Thyroid gland (tissue), 4 donors: ENCODE data around the gene INPP4B. TPM values are rescaled to one million over a fixed set of nuclear protein-coding genes. Genes with fewer than 3 reads are reported as not detected.

Experiments used
- DNase-seq, 2 donors: peaks; one replicate each; pipeline ENCODE4 v3.0.0-alpha.2; 2019
- H3K27ac ChIP-seq, 3 donors: fragments of 200-600 bp; sonication (generic); 1 replicate in 2 of 3; 2 replicates in 1 of 3; pipeline ENCODE4 v1.5.1; 2016 to 2019; ENCODE audit warnings: mild to moderate bottlenecking in 1 of 3, moderate library complexity in 1 of 3
- H3K27me3 ChIP-seq: fragments of 200-600 bp; sonication (generic); one replicate; pipeline ENCODE4 v1.5.1; 2019
- H3K36me3 ChIP-seq, 2 donors: fragments of 200-600 bp; sonication (generic); one replicate each; pipeline ENCODE4 v1.5.1; 2016 to 2019
- H3K4me1 ChIP-seq, 2 donors: fragments of 200-600 bp; sonication (generic); one replicate each; pipeline ENCODE4 v1.5.1; 2017 to 2019
- H3K4me3 ChIP-seq, 3 donors: fragments of 200-600 bp; sonication (generic); replicated peaks in 1 of 3; 1 replicate in 2 of 3; 2 replicates in 1 of 3; pipeline ENCODE4 v1.5.1; 2016; ENCODE audit warnings: mild to moderate bottlenecking in 1 of 3
- H3K9me3 ChIP-seq: fragments of 200-600 bp; sonication (generic); one replicate; pipeline ENCODE4 v1.5.1; 2017
- POLR2A ChIP-seq, 2 donors: fragments of 450-650 bp; IDR thresholded peaks; one replicate each; pipeline ENCODE4 v1.6.1; 2017; ENCODE audit warnings: antibody characterized with exemption in 2 of 2, mild to moderate bottlenecking in 2 of 2, moderate library complexity in 1 of 2
- WGBS, 2 donors: methylation state at CpG; one replicate each; pipeline ENCODE4 v1.1.5; 2017; 5-methylcytosine and 5-hydroxymethylcytosine counted together
- intact Hi-C: fragments of 100-400 bp; cut with DNase I; formaldehyde crosslinking; loops from one replicate; pipeline ENCODE4 v1.15.1; 2023
- total RNA-seq, 4 donors: library from RNA; depleted of rRNA; stranded (reverse); fragments of >200 nt; gene quantifications; one replicate each; pipeline ENCODE4 v1.2.3, GENCODE V29; 2016
- TF ChIP-seq, protein P1 (sequence below), 6 experiments: fragments of 200-600 bp in 3 of 6; fragments of 450-650 bp in 3 of 6; sonication (generic) in 3 of 6; IDR thresholded peaks; one replicate each; pipeline ENCODE4 v1.5.1; 2016 to 2019; ENCODE audit warnings: antibody characterized with exemption in 6 of 6, mild to moderate bottlenecking in 2 of 6, inconsistent platforms in 1 of 6, moderate library complexity in 1 of 6

INPP4B gene
- total RNA-seq, 4 donors from 2014 or later: 8.0 to 22.1 (median 12.0) TPM

DNA sequence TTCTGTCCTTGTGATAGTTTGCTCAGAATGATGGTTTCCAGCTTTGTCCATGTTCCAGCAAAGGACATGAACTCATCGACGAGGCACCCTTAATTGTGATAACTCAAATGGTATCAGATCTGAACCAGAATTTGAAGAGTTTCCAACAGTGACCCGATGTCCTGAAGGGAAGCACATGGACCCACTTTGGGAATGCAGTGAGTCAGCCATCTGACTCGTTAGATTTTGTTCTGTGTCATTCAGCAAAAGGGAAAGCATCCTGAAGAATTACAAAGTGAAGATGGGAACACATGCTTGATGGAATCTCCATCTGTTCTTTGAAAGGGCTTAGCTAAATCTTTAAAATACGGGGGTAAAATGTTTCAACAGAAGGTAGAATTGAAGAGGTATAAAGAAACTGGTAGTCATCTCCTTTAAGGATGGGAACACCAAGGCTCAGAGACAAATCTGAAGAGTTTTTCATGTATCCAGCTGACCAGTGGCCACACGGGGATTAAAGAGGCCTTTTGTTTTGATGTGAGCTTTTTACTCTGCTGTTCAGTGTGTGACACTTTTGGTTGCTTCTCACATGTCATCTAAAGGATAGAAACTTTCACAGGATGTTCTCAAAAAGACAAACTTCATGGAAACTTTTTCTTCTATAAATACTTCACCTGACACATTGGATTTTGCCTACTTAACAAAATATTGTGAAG is 393.8 kb downstream of the INPP4B start:
- no peak for TF ChIP-seq POLR2A (IDR thresholded peaks at IDR 0.05)
- TF ChIP-seq, protein P1, sequence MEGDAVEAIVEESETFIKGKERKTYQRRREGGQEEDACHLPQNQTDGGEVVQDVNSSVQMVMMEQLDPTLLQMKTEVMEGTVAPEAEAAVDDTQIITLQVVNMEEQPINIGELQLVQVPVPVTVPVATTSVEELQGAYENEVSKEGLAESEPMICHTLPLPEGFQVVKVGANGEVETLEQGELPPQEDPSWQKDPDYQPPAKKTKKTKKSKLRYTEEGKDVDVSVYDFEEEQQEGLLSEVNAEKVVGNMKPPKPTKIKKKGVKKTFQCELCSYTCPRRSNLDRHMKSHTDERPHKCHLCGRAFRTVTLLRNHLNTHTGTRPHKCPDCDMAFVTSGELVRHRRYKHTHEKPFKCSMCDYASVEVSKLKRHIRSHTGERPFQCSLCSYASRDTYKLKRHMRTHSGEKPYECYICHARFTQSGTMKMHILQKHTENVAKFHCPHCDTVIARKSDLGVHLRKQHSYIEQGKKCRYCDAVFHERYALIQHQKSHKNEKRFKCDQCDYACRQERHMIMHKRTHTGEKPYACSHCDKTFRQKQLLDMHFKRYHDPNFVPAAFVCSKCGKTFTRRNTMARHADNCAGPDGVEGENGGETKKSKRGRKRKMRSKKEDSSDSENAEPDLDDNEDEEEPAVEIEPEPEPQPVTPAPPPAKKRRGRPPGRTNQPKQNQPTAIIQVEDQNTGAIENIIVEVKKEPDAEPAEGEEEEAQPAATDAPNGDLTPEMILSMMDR (IDR thresholded peaks at IDR 0.05): no peak
- H3K4me3 ChIP-seq: no peak overlapping the region
- intact Hi-C loops: no loop called here
- DNase-seq: no peak
- H3K9me3 ChIP-seq: no peaks in the 10 kb centered on the region
- H3K27ac ChIP-seq: no peak overlapping the region
- no peaks in the 10 kb centered on the region for H3K36me3 ChIP-seq
- no peaks in the 10 kb centered on the region for H3K27me3 ChIP-seq
- WGBS, 2 donors: 80 to 87% methylated on average over 6 of the region's 6 CpGs
- no peaks in the 10 kb centered on the region for H3K4me1 ChIP-seq

DNA sequence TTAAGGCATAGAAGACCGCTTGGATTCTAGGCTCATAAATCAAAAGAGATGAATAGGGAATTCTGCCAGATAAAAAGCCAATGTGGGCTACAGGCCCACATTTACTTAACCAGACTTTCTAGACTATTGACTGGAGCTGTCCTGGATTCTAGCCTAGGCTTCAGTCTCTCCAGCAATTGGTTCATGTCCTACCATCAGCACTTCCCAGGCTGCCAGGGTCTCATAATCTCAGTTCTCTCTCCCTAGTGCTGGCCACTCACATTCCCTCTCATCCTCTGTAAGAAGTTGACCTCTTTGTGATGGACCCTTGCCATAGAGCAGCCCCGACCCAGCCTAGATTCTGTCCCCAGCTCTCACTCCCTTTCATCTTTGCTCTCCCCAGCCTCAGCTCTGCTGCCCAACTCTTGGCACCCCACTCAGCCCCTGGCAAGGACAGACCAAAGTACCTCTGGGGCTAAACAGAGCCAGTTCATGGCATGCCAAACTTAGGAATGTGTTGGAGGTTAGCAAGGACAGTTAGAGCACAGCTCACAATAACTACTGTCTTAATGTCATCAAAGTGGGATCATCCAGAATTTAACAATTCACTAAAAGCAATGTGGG is 396.2 kb downstream of the INPP4B start:
- no peaks in the 10 kb centered on the region for H3K27me3 ChIP-seq
- no peaks in the 10 kb centered on the region for H3K9me3 ChIP-seq
- 78 to 87% methylated on average over 2 of the region's 2 CpGs for whole genome bisulfite sequencing, 2 donors
- TF ChIP-seq POLR2A (IDR thresholded peaks at IDR 0.05): no peak
- TF ChIP-seq, protein P1 (IDR thresholded peaks at IDR 0.05): no peak
- H3K4me1 ChIP-seq: no peaks in the 10 kb centered on the region
- intact Hi-C loops: no loop called here
- H3K36me3 ChIP-seq: no peaks in the 10 kb centered on the region
- H3K4me3 ChIP-seq: no peak overlapping the region
- H3K27ac ChIP-seq: no peak overlapping the region
- no peak for DNase-seq

DNA sequence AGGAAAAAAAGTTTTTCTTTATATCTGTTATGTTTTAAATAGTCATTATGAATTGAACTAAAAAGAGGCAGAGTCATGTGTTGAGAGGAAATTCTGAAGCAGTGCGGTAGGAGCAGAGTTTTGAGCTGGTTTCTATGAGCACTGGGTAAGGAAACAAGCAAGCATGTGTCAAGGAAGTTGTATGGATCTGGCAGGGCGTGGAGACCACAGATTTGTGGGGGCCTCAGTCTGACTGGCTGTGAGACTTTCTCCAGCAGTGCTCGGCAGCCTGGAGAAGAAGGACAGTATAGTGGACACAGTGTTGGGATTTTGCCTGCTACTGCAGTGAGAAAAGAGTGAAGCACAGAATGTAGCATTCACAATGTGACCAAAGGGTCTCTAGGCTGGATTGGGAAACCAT is 399.1 kb downstream of the INPP4B start:
- intact Hi-C loops: no loop called here
- Histone ChIP-seq H3K4me3 (no peak overlapping the region), H3K36me3 (no peaks in the 10 kb centered on the region), H3K4me1 (no peaks in the 10 kb centered on the region), H3K27me3 (no peaks in the 10 kb centered on the region), H3K9me3 (no peaks in the 10 kb centered on the region), H3K27ac (no peak overlapping the region)
- DNase-seq: no peak
- WGBS, 2 donors: 78 to 87% methylated on average over 3 of the region's 3 CpGs
- TF ChIP-seq, protein P1 (IDR thresholded peaks at IDR 0.05): no peak
- TF ChIP-seq POLR2A (IDR thresholded peaks at IDR 0.05): no peak

DNA sequence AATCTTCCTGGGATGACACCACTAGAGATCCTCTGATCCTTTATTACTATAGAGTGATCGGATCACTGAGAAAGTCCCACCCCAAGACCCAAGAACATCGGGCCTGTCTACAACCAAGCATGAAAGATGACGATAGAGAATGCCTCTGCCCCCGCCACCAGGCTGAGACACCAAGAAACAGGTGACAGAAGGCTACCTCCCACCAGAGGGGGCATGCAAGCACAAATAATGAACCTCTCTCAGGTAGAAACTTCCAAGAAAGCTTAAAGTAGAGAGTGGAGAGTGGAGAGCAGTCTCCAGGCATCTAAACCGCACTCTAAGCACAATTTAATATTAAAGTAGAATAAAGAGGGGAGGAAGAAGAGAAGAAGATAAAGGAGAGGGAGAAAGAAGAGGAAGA is 402.6 kb downstream of the INPP4B start:
- H3K9me3 ChIP-seq: no peaks in the 10 kb centered on the region
- DNase-seq: no peak

DNA sequence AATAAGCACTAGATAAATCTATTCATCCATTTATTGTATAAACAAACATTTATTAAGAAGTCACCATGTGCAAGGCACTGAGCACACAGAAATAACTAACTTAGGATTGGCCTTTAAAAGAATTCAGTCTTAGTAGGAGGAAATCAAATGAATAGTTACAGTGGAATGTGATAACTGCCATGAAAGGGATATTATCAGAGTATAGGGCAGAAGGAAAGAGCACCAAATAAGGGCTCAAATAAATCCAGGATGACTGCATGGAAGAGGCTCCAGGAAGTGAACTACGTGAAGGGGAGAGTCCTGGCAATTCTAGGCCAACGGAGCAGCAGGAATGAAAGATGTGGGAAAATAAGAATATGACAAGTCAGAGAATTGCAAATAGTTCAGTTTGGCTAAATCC is 406.0 kb downstream of the INPP4B start:
- H3K9me3 ChIP-seq: no peaks in the 10 kb centered on the region
- no peaks in the 10 kb centered on the region for H3K36me3 ChIP-seq
- DNase-seq: no peak
- H3K27ac ChIP-seq: no peak overlapping the region
- no peaks in the 10 kb centered on the region for H3K4me1 ChIP-seq
- intact Hi-C loops: no loop called here
- H3K4me3 ChIP-seq: no peak overlapping the region
- no peaks in the 10 kb centered on the region for H3K27me3 ChIP-seq
- TF ChIP-seq POLR2A (IDR thresholded peaks at IDR 0.05): no peak
- TF ChIP-seq, protein P1 (IDR thresholded peaks at IDR 0.05): no peak
- 88 to 89% methylated on average over 2 of the region's 2 CpGs for WGBS, 2 donors

More for the DNA sequence above, 402.6 kb downstream of the INPP4B start:
- Histone ChIP-seq H3K27me3 (no peaks in the 10 kb centered on the region), H3K4me1 (no peaks in the 10 kb centered on the region), H3K4me3 (no peak overlapping the region), H3K27ac (no peak overlapping the region), H3K36me3 (no peaks in the 10 kb centered on the region)
- intact Hi-C loops: no loop called here
- 93 to 97% methylated on average over 5 of the region's 5 CpGs for WGBS, 2 donors
- no peak for TF ChIP-seq POLR2A (IDR thresholded peaks at IDR 0.05)
- TF ChIP-seq, protein P1 (IDR thresholded peaks at IDR 0.05): no peak
